IPS-NIHi11 (cell line): ENCODE data around the gene HS3ST5.
"Not testable (repeated sequence)": the region's sequence is repeated elsewhere in the genome, so short reads cannot be mapped to it uniquely, and the experiment has no call there.

ENCODE experiments used
- DNase-seq: peaks from one replicate; pipeline ENCODE4 v3.0.0; 2012; ENCODE audit warnings: mixed read lengths, low spot score

HS3ST5 gene

DNA sequence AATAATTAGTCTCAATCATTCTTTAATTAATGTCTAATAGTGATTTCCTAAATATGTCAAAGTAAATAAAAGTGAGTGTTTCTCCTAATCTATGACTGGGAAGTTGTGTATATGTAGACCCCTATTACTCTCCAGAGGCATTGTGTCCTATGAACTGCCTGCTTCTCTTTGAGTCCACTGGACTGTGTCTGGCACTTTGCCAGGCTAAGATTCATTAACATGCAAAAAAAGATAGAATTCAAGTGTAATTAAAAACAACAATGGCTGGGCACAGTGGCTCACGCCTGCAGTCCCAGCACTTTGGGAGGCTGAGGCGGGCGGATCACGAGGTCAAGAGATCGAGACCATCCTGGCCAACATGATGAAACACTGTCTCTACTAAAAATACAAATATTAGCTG lies 298.3 kb downstream of the HS3ST5 start:
- DNase-seq: not testable (repeated sequence)

DNA sequence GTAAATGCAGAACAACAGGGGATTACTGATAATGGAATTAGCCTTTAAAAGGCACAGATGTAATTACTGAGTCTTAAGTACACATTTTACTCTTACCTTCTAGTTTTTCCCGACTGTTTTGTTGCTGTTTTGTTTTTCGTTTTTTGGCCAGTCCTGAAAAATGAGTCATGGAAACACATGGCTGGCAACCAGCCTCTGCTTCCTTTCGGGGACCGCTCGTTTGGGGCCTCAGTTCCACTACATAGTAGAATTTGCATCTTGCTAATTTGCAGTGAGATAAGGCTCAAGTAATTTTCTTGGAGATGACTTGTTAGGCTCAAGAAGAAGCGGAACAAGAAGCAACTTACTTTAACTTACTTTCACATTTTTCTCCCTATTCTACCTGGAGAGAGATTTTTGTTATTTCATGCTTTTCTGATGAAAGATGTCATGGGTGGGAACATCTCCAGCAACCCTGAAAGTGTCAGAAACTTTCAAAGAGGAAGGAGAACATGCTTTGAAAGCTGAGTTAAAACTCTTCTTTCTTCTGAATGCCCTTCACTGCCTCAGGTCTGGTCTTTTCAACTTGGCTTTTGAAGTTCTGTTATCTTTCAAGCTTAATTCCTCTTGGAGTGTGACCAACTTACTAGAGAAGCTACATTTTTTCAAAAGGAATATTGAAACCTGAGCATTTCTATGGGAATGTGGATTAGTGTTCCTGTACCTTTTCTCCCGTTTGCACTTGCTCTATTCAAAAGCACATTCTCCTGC lies 300.4 kb downstream of the HS3ST5 start:
- no peak for DNase-seq

DNA sequence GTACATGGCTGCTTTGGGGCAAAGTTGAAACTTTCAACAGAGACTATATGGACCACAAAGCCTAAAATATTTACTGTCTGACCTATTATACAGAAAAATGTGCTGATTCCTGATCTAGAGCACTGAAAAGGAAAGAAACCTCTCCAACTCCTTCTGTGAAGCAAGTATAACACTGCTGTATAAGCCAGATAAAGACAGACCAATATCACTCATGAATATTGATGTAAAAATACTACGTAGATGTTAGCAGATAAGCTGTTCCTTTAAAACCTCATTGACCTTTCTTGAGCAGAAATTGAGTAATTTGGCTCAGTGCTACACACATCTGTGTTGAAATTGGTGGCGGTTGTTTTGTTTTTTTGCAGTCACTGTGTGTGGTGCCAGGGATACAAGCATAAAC lies 302.0 kb downstream of the HS3ST5 start:
- no peak for DNase-seq

DNA sequence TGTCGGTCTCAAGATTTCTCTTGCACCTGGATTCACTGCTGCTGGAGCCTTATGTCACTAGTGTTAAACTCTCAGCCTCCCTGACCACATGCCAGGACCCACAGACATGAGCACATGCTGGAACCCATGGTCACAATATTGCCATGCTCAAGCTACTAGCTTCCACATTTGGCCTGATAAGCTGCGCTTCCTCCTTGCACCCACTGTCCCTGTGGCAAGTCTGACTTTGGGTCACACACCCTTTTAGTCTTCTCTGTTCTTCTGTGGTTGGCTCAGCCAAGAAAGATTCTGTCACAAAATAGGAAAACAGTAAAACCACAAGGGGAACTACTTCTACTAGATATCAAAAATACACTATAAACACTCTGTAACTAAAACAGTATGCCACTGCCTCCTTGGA lies 303.0 kb downstream of the HS3ST5 start:
- no peak for DNase-seq

DNA sequence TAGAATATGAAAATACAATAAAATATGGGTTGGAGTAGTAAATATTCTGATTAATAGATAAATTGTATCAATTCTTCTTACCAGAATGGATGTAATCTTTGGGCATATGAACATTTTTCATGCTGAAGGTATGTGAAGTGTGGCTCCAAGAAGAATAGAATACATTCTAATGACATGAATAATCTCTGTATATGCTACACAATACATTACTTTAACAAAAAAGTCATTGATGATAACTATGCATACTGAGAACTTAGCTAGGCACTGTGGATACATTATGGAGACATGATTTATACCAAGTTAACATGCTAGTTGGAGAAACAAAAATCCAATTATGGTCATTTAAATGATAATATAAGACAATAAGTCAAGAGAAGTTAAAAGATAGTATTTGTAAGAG lies 309.2 kb downstream of the HS3ST5 start:
- no peak for DNase-seq

DNA sequence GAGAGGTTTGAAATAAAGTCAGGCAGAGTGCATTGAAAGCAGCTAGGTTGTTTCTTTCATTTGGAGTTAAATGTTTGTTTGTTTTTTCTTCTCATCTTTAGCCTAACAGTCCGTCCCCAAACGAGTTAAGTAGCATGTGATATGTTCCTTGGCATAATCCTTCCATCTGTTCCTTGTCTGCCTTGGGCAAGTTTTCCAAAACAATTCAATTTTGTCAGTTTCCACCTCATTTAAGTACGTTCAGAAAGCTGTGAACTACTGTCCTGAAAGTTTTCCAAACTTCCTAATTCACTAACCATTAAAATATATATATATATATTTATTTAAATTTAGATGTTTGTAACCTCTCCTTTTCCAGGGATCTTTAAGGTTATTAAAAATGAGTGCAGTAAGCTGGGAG lies 310.1 kb downstream of the HS3ST5 start:
- no peak for DNase-seq

DNA sequence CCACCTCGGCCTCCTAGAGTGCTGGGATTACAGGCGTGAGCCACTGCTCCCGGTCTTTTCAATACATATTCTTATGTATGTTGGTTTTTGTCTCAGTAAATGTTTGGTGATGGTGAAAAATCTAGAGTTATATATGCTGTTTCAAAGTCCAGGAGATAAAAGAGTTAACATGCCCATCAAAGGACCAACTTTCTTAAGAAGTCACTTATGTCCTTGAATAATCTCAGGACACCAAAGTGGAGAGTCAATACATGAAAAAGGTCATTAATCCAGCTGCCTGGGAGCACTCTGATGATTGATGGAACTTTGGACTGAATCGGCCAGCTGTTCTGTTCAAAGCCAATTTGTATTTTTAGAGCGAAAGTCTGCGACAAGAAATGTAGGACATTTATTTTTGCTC lies 312.1 kb downstream of the HS3ST5 start:
- DNase-seq: no peak

DNA sequence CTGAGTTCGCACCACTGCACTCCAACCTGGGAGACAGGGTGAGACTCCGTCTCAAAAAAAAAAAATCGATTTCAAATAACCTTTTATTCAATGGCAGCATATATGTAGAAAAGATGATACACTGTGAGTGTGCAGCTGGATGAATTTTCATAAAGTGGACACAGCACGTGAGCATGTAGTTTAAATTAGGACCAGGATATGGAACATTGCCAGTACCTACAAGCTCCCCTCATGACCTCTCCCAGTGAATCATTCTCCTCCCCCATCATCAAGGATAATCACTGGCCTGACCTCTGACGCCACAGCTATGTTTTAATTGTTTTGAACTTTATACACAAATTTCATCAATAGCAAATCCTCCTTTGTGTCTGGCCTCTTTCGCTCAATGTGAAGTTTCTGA lies 318.1 kb downstream of the HS3ST5 start:
- no peak for DNase-seq

DNA sequence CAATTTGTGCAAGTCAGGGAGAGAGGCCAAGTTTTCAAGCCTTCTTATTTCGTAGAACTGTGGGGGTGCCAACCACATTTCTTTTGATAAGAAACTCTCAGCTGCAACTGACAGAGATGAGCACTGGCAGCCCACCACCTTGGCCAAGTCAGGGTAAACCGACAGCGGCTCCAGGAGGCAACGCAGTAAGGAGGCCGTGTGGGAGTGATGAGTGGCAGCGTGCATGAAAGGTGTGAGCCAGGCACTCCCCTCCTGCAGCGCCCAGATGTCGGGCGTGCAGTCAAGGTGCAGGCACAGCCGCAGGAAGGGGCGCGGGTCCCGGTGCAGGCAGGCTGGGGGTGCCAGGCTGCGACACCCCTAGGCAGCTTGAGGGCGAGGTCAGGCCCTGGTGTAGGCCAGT lies 322.6 kb downstream of the HS3ST5 start:
- no peak for DNase-seq

DNA sequence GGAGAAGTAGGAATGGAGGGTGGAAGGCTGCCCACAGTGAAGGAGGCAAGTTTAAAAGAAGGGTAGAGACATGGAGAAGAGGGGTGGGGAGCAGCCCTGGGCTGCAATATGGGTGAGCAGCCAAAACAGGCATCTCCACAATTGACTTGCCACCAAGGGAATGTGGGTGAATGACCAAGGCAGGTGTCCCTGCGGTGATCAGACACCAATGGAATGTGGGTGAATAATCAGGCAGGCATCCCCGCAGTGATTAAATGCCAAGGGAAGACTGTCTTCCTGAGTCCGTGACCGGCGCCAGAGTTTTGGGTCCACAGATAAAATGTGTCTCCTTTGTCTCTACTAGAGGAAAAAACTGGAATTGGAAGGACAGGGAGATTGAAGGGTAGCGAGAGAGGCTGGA lies 325.7 kb downstream of the HS3ST5 start:
- DNase-seq: not testable (repeated sequence)

DNA sequence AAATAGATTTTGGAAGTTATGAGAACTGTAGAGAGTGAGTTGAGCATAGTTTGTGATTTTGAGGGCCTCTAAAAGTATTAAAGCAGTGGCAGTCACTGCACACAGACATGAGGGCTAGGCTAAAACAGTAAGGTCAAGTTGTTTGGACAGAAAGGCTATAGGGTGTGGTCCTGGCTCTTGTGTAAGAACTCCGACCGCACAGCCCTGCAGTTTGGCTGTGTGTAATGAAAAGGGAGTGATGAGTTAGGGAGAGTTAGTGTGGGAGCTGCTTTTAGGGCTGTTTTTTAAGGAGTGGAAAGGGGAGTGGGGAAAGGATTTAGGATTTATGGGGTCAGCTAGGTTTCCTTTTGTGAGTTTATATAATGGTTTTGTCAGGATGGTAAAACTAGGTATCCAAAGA lies 328.7 kb downstream of the HS3ST5 start:
- DNase-seq: not testable (repeated sequence)

DNA sequence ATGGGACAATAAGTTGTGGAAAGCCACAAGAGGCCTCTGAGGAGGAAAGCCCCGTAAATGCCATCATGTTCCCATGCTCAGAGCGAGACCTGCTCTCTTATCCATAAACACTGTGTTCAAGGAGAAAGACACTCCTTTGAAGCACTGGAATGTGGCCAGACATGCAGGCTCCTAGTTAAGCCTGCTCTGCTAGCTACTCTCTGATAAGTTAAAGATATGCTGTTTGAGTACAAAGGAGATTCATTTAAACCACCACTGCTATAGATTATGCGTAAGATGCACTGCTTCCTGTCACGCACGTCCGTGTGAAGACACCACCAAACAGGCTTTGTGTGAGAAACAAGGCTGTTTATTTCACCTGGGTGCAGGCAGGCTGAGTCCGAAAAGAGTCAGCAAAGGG lies 331.3 kb downstream of the HS3ST5 start:
- not testable (repeated sequence) for DNase-seq

DNA sequence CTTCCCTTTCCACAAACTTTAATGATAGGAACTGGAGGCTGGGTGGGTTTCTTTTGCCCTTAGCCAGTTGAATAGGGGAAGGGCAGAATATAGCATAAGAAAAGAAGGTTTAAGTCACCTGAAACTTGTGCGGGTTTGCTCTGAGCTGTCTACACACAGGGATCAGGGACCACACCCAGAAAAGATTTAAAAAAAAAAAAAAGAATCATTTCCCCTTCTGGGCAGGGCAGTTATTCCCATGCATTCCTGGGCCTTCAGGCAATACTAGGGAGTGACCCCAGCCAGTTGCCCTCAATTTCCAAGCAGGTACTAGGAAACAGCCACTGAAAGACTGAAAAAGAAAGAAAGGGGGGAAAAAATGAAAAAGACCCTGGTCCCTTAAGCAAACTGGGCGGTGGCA lies 332.3 kb downstream of the HS3ST5 start:
- DNase-seq: no peak

DNA sequence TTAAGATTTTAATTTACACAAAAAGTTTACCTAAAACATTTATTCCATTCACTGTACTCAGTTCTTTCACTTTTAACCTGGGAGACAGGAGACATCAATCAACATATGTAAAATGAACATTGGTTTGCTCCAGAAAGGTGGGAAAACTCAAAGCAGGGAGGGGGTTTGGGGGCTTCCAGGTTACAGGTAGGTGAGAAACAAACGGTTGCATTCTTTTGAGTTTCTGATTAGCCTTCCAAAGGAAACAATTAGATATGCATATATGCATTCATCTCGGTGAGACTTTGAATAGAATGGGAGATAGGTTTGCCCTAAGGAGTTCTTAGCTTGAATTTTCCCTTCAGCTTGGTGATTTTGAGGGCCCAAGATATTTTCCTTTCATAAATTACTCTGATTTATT lies 333.6 kb downstream of the HS3ST5 start:
- DNase-seq: no peak

DNA sequence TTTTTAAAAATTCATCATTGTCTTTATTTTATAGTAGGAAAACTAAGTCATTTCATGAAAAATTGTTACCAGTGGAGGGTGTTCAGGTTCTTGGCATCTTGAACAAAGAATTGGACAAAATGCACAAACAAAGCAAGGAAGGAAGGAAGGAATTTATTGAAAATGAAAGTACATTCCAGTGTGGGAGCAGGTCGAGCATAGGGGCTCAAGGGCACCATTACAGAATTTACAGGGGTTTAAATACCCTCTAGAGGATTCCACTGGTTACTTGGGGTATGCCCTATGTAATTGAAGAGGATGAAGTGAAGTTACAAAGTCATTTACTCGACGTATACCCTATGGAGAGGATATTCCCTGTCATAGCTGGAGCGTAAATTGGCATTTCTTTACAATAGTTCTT lies 334.5 kb downstream of the HS3ST5 start:
- no peak for DNase-seq

DNA sequence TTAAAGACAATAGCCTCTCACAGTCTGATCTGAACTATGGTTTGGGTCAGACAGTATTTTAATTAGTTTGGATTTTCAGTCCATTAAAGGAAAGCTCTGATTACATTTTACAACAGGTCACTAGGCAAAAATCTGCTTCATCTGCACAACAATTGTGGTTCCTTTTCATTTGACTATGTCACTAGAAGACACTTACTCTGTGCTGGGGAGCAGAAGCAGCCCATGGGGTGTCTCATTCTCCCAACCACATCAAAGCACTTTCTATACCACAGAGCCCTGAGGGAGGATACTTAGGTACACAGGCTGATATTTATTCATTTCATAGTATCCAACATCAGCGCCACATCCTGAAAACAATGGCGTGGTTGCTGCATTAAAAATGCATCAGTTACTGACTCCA lies 335.3 kb downstream of the HS3ST5 start:
- no peak for DNase-seq
